WTC11 (cell line): ENCODE data around the gene HOXC11. TPM values are rescaled to one million over a fixed set of nuclear protein-coding genes. Genes with fewer than 3 reads are reported as not detected.

ENCODE experiments used
- ATAC-seq: fragments of 200-7000 bp; cut with Tn5 transposase; 2 replicates; pipeline ENCODE4 v1.10.0; 2021; ENCODE audit warnings: mild to moderate bottlenecking, moderate library complexity
- CTCF ChIA-PET: fragments of 300-600 bp; sonication (Branson Sonifier 250); formaldehyde crosslinking; loops from one replicate; lab custom pipeline; 2021; ENCODE audit warnings: antibody characterized with exemption; lab: Charles Lee
- POLR2A ChIA-PET: fragments of 350-600 bp; sonication (Branson Sonifier 250); formaldehyde crosslinking; loops from one replicate; lab custom pipeline; 2021; ENCODE audit warnings: antibody characterized with exemption; lab: Charles Lee
- DNase-seq: peaks from one replicate; pipeline ENCODE4 v3.0.0; 2021; ENCODE audit warnings: low spot score
- H3K27ac Mint-ChIP-seq: 2 replicates; pipeline ENCODE4 v1.8.0; 2021; ENCODE audit warnings: mixed read lengths
- H3K27me3 Mint-ChIP-seq: 2 replicates; pipeline ENCODE4 v1.8.0; 2021; ENCODE audit warnings: low read depth, mild to moderate bottlenecking, moderate library complexity, mixed read lengths
- H3K36me3 Mint-ChIP-seq: 2 replicates; pipeline ENCODE4 v1.8.0; 2021; ENCODE audit warnings: mixed read lengths
- H3K4me1 Mint-ChIP-seq: 2 replicates; pipeline ENCODE4 v1.8.0; 2022; ENCODE audit warnings: mixed read lengths
- H3K4me3 Mint-ChIP-seq: 2 replicates; pipeline ENCODE4 v1.8.0; 2021; ENCODE audit warnings: mild to moderate bottlenecking, moderate library complexity, mixed read lengths
- H3K9me3 Mint-ChIP-seq: 2 replicates; pipeline ENCODE4 v1.8.0; 2021; ENCODE audit warnings: mixed read lengths
- E2F5 ChIP-seq: sonication (generic); formaldehyde crosslinking; IDR thresholded peaks from 2 replicates; pipeline ENCODE4 v1.8.1; 2022; ENCODE audit warnings: mild to moderate bottlenecking, moderate library complexity, missing genetic modification reagents
- EMX1 ChIP-seq: fragments of 250-450 bp; sonication (Bioruptor Pico); IDR thresholded peaks from 2 replicates; pipeline ENCODE4 v1.8.0; 2021; ENCODE audit warnings: mild to moderate bottlenecking
- FOXP1 ChIP-seq: sonication (generic); formaldehyde crosslinking; IDR thresholded peaks from 2 replicates; pipeline ENCODE4 v1.8.0; 2022; ENCODE audit warnings: missing genetic modification reagents, mild to moderate bottlenecking, moderate library complexity, borderline replicate concordance
- GTF2I ChIP-seq: fragments of 250-450 bp; sonication (Bioruptor Pico); conservative IDR thresholded peaks from 2 replicates; pipeline ENCODE4 v1.4.0; 2021; ENCODE audit warnings: mild to moderate bottlenecking
- JUN ChIP-seq: sonication (generic); formaldehyde crosslinking; IDR thresholded peaks from 2 replicates; pipeline ENCODE4 v1.8.0; 2023; ENCODE audit warnings: mild to moderate bottlenecking, missing genetic modification reagents
- MYBL2 ChIP-seq: sonication (generic); formaldehyde crosslinking; IDR thresholded peaks from 2 replicates; pipeline ENCODE4 v1.8.1; 2023; ENCODE audit warnings: mild to moderate bottlenecking, moderate library complexity, missing genetic modification reagents
- PRDM15 ChIP-seq: sonication (generic); formaldehyde crosslinking; IDR thresholded peaks from 2 replicates; pipeline ENCODE4 v1.8.0; 2022; ENCODE audit warnings: missing genetic modification reagents
- PREB ChIP-seq: sonication (generic); formaldehyde crosslinking; IDR thresholded peaks from 2 replicates; pipeline ENCODE4 v1.8.1; 2022; ENCODE audit warnings: mild to moderate bottlenecking, missing genetic modification reagents, moderate library complexity, borderline replicate concordance
- PRRX2 ChIP-seq: fragments of 250-450 bp; sonication (Bioruptor Pico); IDR thresholded peaks from 2 replicates; pipeline ENCODE4 v1.8.0; 2021; ENCODE audit warnings: mild to moderate bottlenecking
- SMAD4 ChIP-seq: sonication (generic); formaldehyde crosslinking; IDR thresholded peaks from 2 replicates; pipeline ENCODE4 v1.8.0; 2022; ENCODE audit warnings: mild to moderate bottlenecking, missing genetic modification reagents
- ZBTB43 ChIP-seq: sonication (generic); formaldehyde crosslinking; IDR thresholded peaks from 2 replicates; pipeline ENCODE4 v1.8.1; 2023; ENCODE audit warnings: mild to moderate bottlenecking, missing genetic modification reagents
- ZNF219 ChIP-seq: sonication (generic); formaldehyde crosslinking; IDR thresholded peaks from 2 replicates; pipeline ENCODE4 v1.8.0; 2023; ENCODE audit warnings: missing genetic modification reagents, mild to moderate bottlenecking, borderline replicate concordance
- ZNF281 ChIP-seq: sonication (generic); formaldehyde crosslinking; IDR thresholded peaks from 2 replicates; pipeline ENCODE4 v1.8.0; 2023; ENCODE audit warnings: mild to moderate bottlenecking, missing genetic modification reagents
- ZNF396 ChIP-seq: fragments of 250-450 bp; sonication (Bioruptor Pico); IDR thresholded peaks from 2 replicates; pipeline ENCODE4 v1.8.0; 2021; ENCODE audit warnings: mild to moderate bottlenecking, moderate library complexity, borderline replicate concordance
- ZNF532 ChIP-seq: fragments of 250-450 bp; sonication (Bioruptor Pico); IDR thresholded peaks from 2 replicates; pipeline ENCODE4 v1.9.0; 2021; ENCODE audit warnings: mild to moderate bottlenecking, borderline replicate concordance
- total RNA-seq: library from RNA; stranded (reverse); gene quantifications from 3 replicates; pipeline ENCODE4 v1.2.3, GENCODE V29; 2021

The HOXC11 gene
- total RNA-seq, 1 experiment from 2014 or later = not detected

GRCh38 chr12:54002915-54003389 lies 30.0 kb downstream of the HOXC11 start (continued):
- TF ChIP-seq ZNF281 (no peak), PRRX2 (CRISPR knock-in tag) (no peak), ZNF396 (CRISPR knock-in tag) (no peak), E2F5 (CRISPR knock-in tag) (no peak), JUN (CRISPR knock-in tag) (no peak), MYBL2 (CRISPR knock-in tag) (no peak)

GRCh38 chr12:54003625-54004024 lies 30.7 kb downstream of the HOXC11 start:
- no peak for TF ChIP-seq PRDM15 (CRISPR knock-in tag)
- no peak for TF ChIP-seq PREB (CRISPR knock-in tag)
- TF ChIP-seq GTF2I = no peak
- no peak for TF ChIP-seq PRRX2 (CRISPR knock-in tag)
- no peak for TF ChIP-seq FOXP1 (CRISPR knock-in tag)
- no peak for TF ChIP-seq ZBTB43 (CRISPR knock-in tag)
- Mint-ChIP-seq H3K4me1 (peaks cover 14% of the 10 kb centered on the region), H3K9me3 (no peaks in the 10 kb centered on the region), H3K27me3 (peaks cover 100% of the 10 kb centered on the region), H3K27ac (no peak overlapping the region), H3K36me3 (no peaks in the 10 kb centered on the region; the same call in 1 of the 2 replicates), H3K4me3 (no peak overlapping the region)
- ChIA-PET POLR2A (no interaction called here), CTCF (interaction anchor here (0.6 to 10.8 kb wide), 5 partner anchors 18 to 216 kb away, joined by 4 to 107 read pairs (median 8); partner anchors contain the start of gene HOXC10)
- no peak for ATAC-seq
- DNase-seq = no peak

- Mint-ChIP-seq H3K4me3 (no peak overlapping the region), H3K27ac (no peak overlapping the region), H3K27me3 (peaks cover 100% of the 10 kb centered on the region), H3K9me3 (no peaks in the 10 kb centered on the region), H3K4me1 (peaks cover 16% of the 10 kb centered on the region), H3K36me3 (no peaks in the 10 kb centered on the region; the same call in 1 of the 2 replicates)
- POLR2A ChIA-PET = no interaction called here
- CTCF ChIA-PET = interaction anchor here (0.6 to 10.8 kb wide), 10 partner anchors 19 to 258 kb away, joined by 3 to 107 read pairs (median 8); partner anchors contain the start of genes HOXC10, HOXC5 and SMUG1
- ATAC-seq = no peak
- no peak for DNase-seq
- no peak for TF ChIP-seq SMAD4
- TF ChIP-seq EMX1 (CRISPR knock-in tag) = no peak
- no peak for TF ChIP-seq GTF2I
- no peak for TF ChIP-seq ZNF532 (CRISPR knock-in tag)
- TF ChIP-seq ZNF219 (CRISPR knock-in tag) = no peak
Observed at GRCh38 chr12:54004063-54004840, 31.3 kb downstream of the HOXC11 start.
